SK-N-MC (cell line): ENCODE results near the gene TPSG1.

ENCODE experiments used
- EZH2 ChIP-seq: fragments of 200-600 bp; sonication (generic); IDR thresholded peaks from one replicate; pipeline ENCODE4 v1.6.1; 2017; ENCODE audit warnings: antibody characterized with exemption
- FOXP2 ChIP-seq: optimal IDR thresholded peaks from 2 replicates; pipeline ENCODE3; 2011; ENCODE audit warnings: mild to moderate bottlenecking, moderate library complexity; ENCODE audit not compliant: insufficient read depth; ENCODE audit errors: extremely low read length, control extremely low read depth
- POLR2AphosphoS5 ChIP-seq: IDR thresholded peaks from 2 replicates; pipeline ENCODE4 v1.6.1; 2012; ENCODE audit warnings: mild to moderate bottlenecking, low read depth, low read length, borderline replicate concordance

DNA sequence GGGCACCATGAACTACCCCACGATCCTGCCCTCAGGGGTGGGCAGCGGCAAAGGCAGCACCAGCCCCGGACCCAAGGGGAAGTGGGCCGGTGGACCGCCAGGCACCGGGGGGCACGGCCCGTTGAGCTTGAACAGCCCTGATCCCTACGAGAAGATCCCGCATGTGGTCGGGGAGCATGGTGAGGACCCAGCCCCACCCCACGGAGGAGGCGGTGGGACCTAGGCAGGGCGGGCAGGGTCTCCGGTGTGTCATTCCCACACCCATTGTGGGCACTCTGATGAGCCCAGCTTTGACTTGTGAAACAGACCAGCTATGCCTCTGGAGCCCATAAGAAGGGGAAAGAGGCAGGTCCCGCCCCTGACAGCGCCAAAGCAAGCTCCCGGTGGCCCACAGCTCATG is 22.8 kb downstream of the TPSG1 start:
- TF ChIP-seq POLR2AphosphoS5: no peak
- TF ChIP-seq FOXP2: no peak
- TF ChIP-seq EZH2: no peak
